Thyroid gland (tissue), 4 donors: Measurements from ENCODE around the gene OR12D2.

Source experiments
- POLR2A ChIP-seq, 2 donors: fragments of 450-650 bp; IDR thresholded peaks; one replicate each; pipeline ENCODE4 v1.6.1; 2017; ENCODE audit warnings: antibody characterized with exemption in 2 of 2, mild to moderate bottlenecking in 2 of 2, moderate library complexity in 1 of 2
- TF ChIP-seq, protein P1 (sequence below), 6 experiments: fragments of 200-600 bp in 3 of 6; fragments of 450-650 bp in 3 of 6; sonication (generic) in 3 of 6; IDR thresholded peaks; one replicate each; pipeline ENCODE4 v1.5.1; 2016 to 2019; ENCODE audit warnings: antibody characterized with exemption in 6 of 6, mild to moderate bottlenecking in 2 of 6, inconsistent platforms in 1 of 6, moderate library complexity in 1 of 6

DNA sequence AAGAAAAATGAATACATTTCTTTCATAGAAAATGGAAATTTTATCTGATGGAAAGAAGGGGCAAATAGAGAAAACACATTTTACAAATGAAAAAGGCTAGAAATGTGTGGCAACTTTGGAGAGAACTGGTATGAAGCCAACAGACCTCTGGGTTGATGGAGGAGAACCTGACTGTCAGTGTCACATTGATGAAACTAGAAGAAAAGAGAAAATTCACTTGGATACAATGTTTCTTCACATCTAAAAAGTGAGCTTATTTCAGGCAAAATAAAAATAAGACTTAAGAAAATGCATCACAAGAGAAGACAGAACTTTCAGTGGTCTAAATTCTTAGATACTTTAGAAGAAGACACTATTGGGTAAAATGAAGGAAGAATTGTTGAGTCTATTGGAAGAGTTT, at the start of gene OR12D2:
- TF ChIP-seq, protein P1, sequence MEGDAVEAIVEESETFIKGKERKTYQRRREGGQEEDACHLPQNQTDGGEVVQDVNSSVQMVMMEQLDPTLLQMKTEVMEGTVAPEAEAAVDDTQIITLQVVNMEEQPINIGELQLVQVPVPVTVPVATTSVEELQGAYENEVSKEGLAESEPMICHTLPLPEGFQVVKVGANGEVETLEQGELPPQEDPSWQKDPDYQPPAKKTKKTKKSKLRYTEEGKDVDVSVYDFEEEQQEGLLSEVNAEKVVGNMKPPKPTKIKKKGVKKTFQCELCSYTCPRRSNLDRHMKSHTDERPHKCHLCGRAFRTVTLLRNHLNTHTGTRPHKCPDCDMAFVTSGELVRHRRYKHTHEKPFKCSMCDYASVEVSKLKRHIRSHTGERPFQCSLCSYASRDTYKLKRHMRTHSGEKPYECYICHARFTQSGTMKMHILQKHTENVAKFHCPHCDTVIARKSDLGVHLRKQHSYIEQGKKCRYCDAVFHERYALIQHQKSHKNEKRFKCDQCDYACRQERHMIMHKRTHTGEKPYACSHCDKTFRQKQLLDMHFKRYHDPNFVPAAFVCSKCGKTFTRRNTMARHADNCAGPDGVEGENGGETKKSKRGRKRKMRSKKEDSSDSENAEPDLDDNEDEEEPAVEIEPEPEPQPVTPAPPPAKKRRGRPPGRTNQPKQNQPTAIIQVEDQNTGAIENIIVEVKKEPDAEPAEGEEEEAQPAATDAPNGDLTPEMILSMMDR (IDR thresholded peaks at IDR 0.05), result no peak
- no peak for TF ChIP-seq POLR2A (IDR thresholded peaks at IDR 0.05)
